ENCODE data around the gene CACNA2D2.
A peak's percentile ranks its signal among the peaks of the same experiment; 100 is the strongest.

Gene CACNA2D2

GRCh38 chr3:50358911-50359759 is 144.3 kb downstream of the CACNA2D2 start, which contains the start of gene TMEM115:
TSS of gene TMEM115 (minus strand) at chr3:50359521. CDS start at chr3:50359063, 458 bp downstream.
- ChIA-PET POLR2A (interaction anchor here (1.0 to 1.4 kb wide), 2 partner anchors 22 to 31 kb away, joined by 4 read pairs; partner anchors contain the start of gene TUSC2), CTCF (interaction anchor here (0.6 to 0.8 kb wide), 2 partner anchors 136 to 196 kb away, joined by 3 read pairs; no protein-coding TSS in a partner anchor)
- no peaks in the 10 kb centered on the region for H3K4me1 ChIP-seq (ENCODE audit: control insufficient read depth, insufficient read depth, low read length)
- peaks cover 0 to 46% of the 10 kb centered on the region in 2 experiments; a peak in 1 of 3 replicates for H3K36me3 ChIP-seq (ENCODE audit: control insufficient read depth in 2 of 2, insufficient read depth in 1 of 2, low read length in 2 of 2)
- H3K9me3 ChIP-seq (ENCODE audit: control insufficient read depth, insufficient read depth, low read depth, low read length) = no peaks in the 10 kb centered on the region
- peak within 1 kb of the TSS; percentile 82 for H3K4me3 ChIP-seq (ENCODE audit: low read depth, low read length)
- H3K27ac ChIP-seq (ENCODE audit: extremely low read depth, low read depth, low read length) = peak within 1 kb of the TSS; percentile 84
- TF ChIP-seq ZNF433 (tag by site-specific recombination; IDR thresholded peaks at IDR 0.05; ENCODE audit: low read depth) (no peak), KLF1 (tag by site-specific recombination; IDR thresholded peaks at IDR 0.05) (peak; percentile 67), ZEB2 (tag by site-specific recombination; IDR thresholded peaks at IDR 0.05) (peak; percentile 48; the same call in 1 of the 2 replicates), KLF9 (tag by site-specific recombination; IDR thresholded peaks at IDR 0.05; ENCODE audit: low read depth) (peak; percentile 50; the same call in 1 of the 2 replicates), ZBTB44 (tag by site-specific recombination; IDR thresholded peaks at IDR 0.05) (no peak), ZNF561 (tag by site-specific recombination; IDR thresholded peaks at IDR 0.05; ENCODE audit: borderline replicate concordance) (0 out of 2 replicates have a peak, but pooled peaks have one; percentile 63), ZNF521 (tag by site-specific recombination; IDR thresholded peaks at IDR 0.05) (no peak), PRDM2 (tag by site-specific recombination; IDR thresholded peaks at IDR 0.05; ENCODE audit: borderline replicate concordance) (0 out of 2 replicates have a peak, but pooled peaks have one; percentile 33), ZNF148 (tag by site-specific recombination; IDR thresholded peaks at IDR 0.05; ENCODE audit: borderline replicate concordance) (no peak), ZBTB10 (tag by site-specific recombination; IDR thresholded peaks at IDR 0.05) (peak; percentile 96), ZNF610 (tag by site-specific recombination; IDR thresholded peaks at IDR 0.05; ENCODE audit: borderline replicate concordance) (no peak), ZNF155 (tag by site-specific recombination; IDR thresholded peaks at IDR 0.05) (no peak), ZNF302 (tag by site-specific recombination; IDR thresholded peaks at IDR 0.05; ENCODE audit: low read depth) (no peak), ZNF785 (tag by site-specific recombination; IDR thresholded peaks at IDR 0.05) (0 out of 2 replicates have a peak, but pooled peaks have one; percentile 20), HOXD13 (CRISPR knock-in tag; IDR thresholded peaks at IDR 0.05; ENCODE audit: borderline replicate concordance) (no peak), ZNF664 (tag by site-specific recombination; IDR thresholded peaks at IDR 0.05) (no peak), ZNF624 (tag by site-specific recombination; IDR thresholded peaks at IDR 0.05) (no peak), KLF16 (tag by site-specific recombination; IDR thresholded peaks at IDR 0.05) (peak; percentile 64; the same call in 1 of the 2 replicates), MEIS1 (CRISPR knock-in tag; IDR thresholded peaks at IDR 0.05; ENCODE audit: borderline replicate concordance) (no peak), BCL11B (tag by site-specific recombination; IDR thresholded peaks at IDR 0.05; ENCODE audit: low read depth) (peak; percentile 52; the same call in 1 of the 2 replicates), ZNF274 (IDR thresholded peaks at IDR 0.05; ENCODE audit: low read length) (no peak), ZNF274 (tag by site-specific recombination; IDR thresholded peaks at IDR 0.05; ENCODE audit: borderline replicate concordance) (no peak), ZNF175 (tag by site-specific recombination; IDR thresholded peaks at IDR 0.05) (no peak), ZBTB21 (tag by site-specific recombination; IDR thresholded peaks at IDR 0.05) (no peak)

Data from HEK293 (cell line).